GM19193 (cell line): ENCODE measurements around the gene TMEM123.

Experiments used
- POLR2A ChIP-seq: IDR thresholded peaks from 4 replicates; pipeline ENCODE4 v1.6.1; 2011; ENCODE audit not compliant: insufficient read depth, insufficient read length; ENCODE audit errors: extremely low read depth

Gene TMEM123

DNA sequence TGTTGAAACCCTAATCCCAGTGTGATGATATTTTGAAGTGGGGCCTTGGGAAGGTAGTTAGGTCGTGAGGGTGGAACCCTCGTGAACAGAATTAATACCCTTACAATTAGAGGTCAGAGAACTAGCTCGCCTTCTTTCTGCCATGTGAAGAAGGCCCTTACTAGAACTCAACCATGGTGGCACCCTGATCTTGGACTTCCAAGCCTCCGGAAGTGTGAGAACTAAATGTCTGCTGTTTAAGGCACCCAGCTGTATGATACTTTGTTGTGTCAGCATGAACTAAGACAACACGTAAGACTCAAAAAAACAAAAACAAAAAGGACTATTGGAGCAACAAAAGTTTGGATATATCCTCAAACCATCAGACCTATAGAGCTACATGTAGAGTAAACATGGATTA, 52.0 kb downstream of the TMEM123 start:
- TF ChIP-seq POLR2A, result no peak

DNA sequence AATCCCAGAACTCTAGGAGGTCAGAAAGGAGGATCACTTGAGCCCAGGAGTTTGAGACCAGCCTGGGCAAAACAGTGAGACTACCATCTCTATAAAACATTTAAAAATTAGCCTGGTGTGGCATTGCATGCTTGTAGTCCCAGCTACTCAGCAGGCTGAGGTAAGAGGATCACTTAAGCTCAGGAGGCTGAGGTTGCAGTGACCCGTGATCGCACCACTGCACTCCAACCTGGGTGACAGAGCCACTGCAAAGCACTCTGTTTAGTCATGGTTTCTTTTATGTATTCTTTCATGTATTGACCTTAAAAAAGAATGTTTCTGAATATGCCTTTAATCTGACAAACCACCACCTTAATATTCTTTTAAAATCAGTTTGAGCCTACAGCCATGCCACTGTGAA, 53.4 kb downstream of the TMEM123 start:
- no peak for TF ChIP-seq POLR2A

DNA sequence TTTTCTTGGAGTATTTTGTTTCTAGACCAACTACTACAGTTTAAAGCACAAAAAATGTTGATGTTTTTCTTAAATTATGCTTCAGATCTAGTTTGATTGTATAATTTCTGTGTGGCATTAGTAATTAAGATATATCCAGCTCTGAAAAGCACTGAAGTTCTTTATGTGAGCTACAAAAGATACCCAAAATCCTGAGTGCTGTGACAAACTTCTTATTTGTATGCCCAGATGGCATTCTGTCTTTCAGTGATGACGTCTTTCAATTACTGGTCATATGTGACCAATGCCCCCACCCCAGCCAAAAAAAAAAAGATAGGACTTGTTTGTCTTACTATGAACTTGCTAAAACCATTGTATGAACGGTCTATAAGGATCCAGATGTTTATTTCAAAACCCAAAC, 54.3 kb downstream of the TMEM123 start:
- no peak for TF ChIP-seq POLR2A

DNA sequence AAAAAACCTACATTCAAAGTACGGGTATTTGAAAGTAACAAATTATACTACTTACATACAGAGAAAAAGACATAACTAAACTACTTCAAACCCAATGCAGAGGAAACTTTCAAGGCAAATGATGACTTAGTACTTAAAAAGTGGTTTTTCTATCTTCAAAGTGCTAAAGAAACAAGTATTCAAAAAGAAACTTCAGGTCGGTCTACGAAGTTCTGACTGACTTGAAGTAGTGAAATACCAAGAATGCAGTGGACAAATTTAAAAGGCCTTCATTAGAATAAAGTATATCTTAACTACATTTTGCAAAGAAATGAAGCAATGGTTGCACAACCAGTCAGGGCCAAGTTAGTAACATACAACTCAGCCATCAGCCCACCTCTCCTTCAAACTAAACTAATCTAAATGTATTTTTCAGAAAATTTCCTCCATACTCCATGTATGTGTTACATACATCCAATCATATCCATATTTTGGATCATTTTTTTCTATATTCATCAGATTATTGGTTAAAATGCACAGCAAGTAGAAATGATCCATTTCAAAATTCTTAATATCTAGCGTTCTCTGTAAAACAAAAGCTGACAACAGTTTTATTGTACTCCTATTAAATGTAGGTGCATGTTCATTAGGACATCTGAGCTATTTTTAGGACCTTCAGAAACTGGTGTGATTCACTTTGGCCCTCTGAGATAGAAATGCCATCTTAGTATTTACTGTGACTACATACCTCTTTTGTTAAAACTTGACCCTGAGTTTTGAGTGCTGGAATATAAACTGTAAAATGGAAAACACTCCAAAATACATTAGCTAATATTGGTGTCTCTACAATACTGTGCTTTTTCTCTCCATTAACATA, 55.6 kb downstream of the TMEM123 start:
- no peak for TF ChIP-seq POLR2A

DNA sequence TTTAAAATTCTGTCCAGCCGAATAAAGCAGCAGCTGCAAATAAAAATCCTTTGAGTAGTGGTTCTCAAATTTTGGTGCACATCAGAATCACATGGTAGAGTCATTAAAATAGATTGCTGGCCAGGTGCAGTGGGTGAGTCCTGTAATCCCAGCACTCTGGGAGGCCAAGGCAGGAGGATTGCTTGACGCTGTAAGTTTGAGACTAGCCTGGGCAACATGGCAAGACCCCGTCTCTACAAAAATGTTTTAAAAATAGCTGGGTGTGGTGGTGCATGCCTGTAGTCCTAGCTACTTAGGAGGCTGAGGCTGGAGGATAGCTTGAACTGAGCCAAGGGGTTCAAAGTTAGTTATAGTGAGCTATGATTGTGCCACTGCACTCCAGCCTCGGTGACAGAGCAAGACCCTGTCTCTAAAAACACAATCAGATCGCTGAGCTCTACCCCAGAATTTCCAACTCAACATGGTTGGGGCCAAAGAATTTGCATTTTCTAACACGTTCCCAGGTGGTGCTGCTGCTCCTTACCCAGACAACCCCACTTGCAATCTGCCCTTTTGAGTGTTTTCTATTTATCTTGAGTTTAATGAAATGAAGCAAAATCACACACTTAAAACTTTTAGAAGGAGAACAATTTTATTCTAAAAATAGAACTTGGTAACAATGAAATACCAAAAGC, 56.7 kb downstream of the TMEM123 start:
- no peak for TF ChIP-seq POLR2A

DNA sequence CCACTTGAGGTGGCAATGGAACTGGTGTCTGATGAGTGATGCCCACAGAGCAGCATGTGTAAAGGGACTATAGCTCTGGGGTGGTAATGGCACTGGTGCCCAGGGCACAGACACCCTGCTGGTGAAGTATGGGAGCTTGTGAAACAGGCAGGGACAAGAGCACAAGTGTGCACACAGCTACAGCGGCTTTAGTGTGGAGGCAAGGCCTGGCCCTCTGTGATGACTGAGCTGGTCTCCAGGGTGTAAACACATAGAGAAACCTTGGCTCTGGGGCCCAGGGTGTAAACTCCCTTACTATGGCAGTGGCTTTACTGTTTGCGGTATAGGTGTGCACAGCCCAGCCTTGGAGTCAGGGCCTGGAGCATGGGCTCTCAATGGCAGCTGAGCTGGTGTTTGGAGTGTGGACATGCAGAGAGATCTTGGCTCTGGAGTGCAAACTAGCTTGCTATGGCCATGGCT, 59.3 kb downstream of the TMEM123 start:
- TF ChIP-seq POLR2A, result peak; percentile 23

DNA sequence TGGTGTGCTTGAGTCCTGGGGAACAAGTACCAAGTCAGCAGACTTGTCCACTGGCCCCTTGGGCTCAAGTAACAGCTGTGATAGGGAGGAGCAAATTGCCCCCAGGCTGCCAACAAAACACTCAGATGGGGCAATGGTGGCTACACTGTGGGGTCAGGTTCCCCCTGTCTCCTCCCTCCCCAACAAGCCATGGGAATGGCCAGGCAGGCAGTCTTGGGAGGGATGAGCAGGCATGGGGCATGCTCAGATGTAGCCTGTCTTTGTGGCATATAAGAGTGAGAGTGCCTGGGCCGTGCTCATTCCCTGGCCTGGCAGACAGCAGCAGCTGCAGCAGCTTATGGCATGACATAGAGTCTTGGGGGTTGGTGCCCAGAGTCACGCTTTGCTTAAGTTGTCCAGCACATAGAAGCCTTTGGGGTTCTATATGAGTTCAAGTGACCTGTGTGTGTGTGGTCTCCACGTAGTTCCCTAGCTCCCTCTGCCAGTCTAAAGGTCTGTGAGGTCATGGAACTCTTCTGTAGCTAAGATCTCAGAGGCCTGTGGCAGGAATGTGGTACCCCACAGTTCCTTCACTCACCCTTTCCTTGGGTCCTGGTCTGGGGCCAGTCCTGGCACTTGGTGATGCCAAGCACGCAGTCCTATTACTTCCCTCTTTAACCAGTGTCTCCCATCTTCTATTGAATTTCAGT, 60.9 kb downstream of the TMEM123 start:
- TF ChIP-seq POLR2A, result no peak

DNA sequence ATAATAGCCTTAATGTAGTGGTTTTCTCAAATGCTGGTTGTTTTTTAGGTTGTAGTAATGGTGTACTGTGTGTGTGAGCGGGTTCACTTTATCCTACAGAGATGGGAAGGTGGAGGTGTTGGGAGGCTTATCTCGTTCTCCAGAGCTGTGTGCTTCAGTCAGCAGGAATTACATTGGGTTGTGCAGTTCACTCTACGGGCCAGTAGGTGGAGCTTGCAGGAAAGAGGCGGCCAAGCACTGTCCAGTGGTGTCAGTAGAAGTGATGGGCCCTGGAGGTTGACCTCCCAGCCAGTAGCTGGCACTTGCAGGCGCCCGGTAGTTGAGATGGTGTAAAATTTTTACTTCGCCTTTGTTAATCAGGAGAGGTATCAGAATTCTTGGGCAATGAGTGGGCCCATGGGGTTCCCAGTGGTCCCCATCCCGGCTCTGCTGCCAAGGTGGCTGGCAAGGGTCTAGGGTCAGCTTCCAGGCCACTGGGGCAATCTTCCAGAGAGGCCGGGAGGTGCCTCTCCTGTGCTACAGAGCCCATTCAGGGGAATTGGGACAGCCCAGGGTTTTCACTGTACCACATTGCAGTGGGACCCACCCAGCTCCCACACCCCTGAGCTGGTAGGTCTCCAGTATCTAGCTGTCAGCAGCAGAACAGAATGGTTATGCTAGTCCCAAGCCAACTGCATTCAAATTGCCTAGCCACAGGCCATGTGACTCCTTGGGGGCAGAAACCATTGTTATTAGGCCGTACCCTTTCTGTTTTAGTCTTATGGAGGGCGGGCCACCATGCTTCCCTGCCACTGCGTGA, 61.7 kb downstream of the TMEM123 start:
- no peak for TF ChIP-seq POLR2A

DNA sequence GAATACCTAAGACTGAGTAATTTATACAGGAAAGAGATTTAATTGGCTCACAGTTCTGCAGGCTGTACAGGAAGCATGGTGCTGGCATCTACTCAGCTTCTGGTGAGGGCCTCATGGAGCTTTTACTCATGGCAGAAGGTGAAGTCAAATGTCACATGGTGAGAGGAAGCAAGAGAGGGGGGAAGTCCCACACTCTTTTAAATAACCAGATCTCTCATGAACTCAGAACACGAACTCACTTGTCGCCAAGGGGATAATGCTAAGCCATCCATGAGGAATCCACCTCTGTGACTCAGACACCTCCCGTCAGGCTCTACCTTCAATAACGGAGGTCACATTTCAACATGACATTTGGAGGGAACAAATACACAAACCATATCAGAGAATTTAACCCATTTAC, 63.3 kb downstream of the TMEM123 start:
- no peak for TF ChIP-seq POLR2A

DNA sequence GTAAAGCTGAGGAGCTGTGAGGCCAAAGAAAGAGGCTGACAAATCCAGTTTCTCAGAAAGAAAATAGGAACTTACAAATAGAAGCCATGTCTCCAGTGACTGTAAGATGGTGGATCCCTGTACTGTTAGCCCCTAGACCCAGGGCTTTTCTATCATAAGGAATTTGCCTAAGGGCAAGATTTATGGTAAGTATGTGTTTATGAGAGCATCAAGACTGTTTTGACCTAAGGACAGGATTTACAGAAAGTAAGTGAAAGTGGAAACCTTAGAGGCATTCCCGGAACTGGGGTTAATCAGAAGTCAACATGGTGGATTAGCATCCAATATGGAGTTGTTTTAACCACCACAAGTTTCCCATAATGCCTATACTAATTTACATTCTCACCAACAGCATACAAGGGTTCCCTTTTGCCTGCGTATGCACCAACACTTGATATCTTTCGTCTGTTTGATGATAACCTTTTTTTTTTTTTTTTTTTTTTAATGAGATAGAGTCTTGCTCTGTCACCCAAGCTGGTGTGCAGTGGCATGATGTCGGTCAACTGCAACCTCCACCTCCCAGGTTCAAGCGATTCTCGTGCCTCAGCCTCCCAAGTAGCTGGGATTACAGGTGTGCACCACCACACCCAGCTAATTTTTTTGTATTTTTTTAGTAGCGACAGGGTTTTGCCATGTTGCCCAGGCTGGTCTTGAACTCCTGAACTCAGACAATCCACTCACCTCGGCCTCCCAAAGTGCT, 65.4 kb downstream of the TMEM123 start:
- TF ChIP-seq POLR2A, result no peak

DNA sequence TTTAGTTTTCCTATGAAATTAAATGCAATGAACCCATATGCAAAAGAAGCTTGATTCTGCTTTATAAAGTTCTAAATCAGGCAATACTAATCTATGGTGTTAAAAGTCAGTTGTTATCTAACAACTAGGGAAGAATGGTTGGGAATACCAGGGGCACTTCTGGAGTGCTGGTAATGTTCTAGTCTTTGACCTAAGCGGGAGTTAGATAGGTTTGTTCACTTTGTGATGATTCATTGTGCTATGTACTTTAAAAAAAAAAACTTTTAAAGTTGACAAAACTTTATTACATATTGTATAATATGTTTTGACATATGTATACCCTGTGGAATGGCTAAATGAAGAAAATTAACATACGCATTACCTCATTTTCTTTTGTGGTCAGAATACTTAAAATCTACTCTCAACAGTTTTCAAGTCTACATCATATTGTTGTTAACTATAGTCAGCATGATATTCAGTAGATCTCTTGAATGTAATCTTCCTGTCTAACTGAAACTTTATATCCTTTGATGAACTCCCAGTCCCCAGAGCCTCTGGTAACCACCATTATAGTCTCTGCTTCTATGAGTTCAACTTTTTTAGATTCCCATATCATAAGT, 66.3 kb downstream of the TMEM123 start:
- no peak for TF ChIP-seq POLR2A

DNA sequence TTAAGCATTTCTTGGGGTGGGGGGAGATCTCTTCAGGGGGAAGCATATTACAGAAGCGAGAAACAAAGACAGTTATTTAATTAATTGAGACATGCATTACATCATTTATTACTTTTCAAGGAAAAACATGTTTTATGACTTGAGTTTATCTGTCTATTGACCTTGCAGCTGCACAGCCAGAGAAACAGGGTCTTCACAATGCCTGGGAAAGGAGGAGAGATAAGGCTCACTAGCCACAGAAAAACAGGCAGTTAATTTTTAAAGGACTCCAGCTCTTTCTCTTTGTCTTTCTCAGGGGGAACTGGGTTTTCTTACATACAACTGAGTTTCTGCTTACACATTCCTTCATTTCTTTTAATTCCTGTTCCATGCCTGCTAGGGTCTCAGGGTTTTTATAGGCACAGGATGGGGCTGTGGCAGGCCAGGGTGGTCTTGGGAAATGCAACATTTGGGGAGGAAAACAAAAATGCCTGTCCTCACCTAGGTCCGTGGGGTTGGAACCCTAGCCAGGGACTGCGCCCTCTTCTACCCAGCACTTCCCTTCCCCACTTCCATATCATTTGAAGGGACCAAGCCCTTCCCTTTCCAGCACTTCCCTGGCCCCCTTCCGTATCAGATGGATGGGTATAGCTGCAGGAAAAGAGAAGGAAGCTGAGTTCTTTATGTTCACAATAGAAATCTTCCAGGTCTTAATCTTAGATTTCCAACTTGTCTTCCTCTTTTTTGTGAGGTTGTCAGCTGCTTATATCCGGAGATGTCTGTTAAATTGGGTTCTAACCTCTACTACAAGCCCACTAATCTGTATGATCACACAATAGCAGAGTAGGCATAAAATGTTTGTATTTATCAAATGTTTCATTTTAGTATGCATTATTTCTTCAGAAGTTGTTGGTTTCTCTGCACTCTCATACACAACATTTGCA, 67.2 kb downstream of the TMEM123 start:
- TF ChIP-seq POLR2A, result no peak

DNA sequence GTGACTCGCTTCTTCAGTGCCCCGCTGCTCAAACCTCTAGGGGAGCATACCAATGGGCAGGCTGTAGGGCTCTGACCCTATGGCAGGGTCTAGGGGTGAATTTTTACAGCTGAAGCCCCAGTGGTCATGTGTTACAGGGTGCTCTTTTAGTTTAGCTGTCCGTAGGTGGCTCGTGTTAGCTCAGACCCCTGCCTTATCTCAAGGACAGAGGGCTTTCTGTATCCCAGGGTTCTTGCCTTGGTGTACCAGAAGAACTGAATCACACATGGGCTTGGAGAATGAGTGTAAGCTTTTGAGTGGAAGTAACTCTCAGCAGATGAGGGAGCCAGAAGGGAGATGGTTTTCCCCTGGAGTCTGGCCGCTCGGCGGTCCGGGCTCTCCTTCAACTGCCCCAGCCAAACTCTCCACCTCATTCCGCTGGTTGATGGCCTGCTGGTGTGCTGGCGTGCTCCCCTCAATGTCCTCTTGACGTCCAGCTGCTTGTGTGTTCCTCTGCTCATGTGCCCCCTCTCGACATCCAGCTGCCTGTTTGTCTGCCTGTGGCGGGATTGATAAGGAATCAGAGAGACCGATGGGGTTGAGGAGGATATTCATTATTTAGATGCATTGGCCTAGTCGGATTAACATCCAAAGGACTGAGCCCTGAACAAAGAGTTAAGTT, 68.0 kb downstream of the TMEM123 start:
- TF ChIP-seq POLR2A, result no peak

DNA sequence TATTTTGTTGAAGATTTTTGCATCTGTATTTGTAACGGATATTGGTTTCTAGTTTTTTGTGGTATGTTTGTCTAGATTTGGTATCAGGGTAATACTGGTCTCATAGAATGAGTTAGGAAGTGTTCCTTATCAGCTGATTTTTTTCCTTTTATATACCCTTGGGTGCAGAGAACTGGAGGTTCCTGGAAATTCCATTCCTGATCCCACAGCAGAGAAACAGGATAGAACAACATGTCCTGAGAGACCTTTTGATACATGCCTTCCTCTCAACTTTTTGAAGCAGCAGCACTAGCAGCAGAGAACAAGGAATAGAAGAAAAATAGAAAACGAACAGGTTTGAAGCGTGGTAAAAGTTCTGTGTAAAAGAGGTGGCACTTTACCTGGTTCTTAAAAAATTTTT, 68.7 kb downstream of the TMEM123 start:
- TF ChIP-seq POLR2A, result no peak
